NCI-H510A (cell line): Measurements from ENCODE around the gene FAM9C.

ENCODE experiments used
- DNase-seq: peaks from one replicate; lab custom pipeline; 2025; lab: John Stamatoyannopoulos, UW

The FAM9C gene

DNA sequence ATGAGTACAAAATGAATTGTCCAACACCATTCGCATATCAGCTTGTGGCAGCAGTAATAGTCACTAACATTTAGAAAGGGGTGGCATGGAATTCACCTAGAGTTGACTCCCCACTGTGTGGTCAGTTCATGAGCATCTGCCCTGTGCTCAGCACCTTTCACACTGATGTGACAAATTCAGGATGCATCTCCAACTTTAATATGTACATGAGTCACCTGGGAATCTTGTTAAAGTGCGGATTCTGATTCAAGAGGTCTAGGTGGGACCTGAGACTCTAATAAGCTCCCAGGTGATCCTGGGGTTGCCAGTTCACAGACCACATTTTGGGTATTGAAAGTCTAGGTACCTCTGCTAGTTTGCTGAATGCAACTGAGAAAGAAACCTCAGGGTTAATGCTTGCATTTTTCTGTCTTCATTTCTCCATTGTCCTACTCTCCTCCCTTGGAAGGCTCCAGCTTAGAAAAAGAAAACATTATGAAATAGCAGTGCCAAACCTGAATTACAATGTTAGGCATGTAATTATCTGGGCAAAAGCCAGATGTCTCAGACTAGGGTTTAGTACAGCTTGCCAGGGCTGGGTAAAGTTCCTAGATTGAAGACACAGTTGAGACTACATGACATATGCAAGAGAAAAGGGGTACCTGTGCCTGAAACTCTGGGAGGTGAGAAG is 36.8 kb downstream of the FAM9C start:
- no peak for DNase-seq

DNA sequence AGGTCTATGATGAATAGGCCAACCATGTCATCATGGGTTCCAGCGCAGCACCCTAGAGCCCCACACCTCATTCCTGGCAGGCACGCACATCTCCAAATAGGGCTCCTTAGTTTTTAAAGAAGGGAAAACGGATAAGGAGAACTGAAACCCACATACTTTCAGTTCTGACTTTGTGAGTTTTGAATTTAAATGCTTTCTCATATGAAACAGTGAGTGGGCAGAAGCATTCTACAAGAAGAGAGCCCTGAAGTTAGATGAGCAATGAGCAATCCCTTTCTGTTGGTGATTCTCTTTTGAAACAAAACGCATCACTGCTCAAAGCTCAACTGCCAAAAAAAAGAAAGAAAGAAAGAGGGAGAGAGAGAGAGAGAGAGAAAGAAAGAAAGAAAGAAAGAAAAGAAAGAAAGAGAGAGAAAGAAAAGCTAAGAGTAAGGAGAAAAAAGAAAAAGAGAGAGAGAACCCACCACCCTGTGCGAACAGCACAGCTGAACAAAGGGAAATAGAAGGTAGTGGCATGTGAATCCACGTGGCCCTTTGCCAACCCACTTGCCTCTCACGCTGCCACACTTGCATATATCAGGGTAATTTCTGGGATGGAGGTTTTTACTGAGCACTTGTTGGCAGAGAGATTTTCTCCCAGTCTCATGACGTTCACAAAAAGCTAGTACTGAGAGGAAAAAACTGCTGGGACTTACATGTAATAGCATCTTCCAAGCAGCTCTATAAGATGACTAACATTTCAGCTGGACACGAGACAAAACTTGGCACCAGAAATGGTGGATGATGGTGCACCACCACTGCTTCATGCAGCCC is 38.6 kb downstream of the FAM9C start:
- no peak for DNase-seq

DNA sequence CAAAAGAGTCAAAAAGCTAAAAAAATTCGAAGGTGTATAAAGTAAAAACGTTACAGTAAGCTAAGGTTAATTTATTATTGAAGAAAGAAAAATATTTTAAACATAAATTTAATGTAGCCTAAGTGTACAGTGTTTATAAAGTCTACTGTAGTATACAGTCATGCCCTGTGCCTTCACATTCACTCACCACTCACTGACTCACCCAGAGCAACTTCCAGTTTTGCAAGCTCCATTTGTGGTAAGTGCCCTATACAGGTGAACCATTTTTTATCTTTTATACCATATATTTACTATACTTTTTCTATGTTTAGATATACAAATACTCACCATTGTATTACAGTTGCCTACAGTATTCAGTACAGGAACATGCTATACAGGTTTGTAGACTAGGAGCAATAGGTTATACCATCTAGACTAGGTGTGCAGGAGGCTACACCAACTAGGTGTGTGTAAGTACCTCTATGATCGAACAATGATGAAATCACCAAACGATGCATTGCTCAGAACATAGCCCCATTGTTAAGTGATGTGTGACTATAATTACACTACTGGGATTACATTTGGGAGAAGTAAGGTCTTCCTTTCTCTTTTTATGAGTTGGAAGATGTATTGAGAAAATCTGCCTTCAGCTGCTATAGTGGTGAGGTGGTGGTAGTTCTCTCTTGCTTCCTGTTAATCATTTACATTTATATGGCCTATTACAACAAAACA is 42.3 kb downstream of the FAM9C start:
- DNase-seq: no peak

DNA sequence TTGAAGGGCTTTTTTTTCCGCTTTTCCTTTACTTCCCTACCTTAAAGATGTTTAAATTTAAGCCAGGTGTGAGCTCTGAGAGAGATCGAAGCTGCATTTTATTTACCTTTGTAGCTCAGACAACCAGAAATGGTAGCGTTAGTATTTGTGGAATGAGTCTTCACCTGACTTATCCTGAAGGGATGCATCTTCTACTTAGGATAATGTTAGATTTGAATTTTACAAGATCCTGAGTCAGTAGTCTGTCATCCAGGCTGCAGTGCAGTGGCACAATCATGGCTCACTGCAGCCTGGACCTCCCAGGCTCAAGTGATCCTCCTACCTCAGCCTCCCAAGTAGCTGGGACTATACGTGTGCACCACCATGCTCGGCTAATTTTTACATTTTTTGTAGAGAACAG is 43.3 kb downstream of the FAM9C start:
- no peak for DNase-seq

DNA sequence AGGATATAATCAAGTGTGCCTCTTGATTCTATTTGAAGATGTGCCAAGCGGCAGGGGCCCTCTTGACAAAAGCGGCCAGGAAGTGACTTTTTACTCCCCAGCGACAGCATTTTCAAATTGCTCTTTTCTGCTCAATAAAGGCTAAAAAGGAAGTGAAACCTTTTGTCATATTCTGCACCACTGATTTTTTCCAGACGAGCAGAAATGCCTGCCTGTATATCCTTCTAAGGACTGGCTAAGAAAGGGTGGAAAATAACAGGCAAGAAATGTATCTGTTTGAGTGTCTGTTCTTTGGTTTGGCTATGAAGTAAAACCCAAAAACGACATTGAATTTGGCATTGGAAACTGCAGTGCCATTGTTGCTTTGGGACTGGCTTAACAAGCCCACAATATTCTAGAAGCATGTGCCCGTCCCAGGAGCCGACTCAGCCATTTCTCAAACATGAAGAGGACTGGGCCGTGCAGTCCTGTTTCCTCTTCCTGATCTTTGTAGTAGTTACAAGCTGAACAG is 44.1 kb downstream of the FAM9C start:
- DNase-seq: no peak

DNA sequence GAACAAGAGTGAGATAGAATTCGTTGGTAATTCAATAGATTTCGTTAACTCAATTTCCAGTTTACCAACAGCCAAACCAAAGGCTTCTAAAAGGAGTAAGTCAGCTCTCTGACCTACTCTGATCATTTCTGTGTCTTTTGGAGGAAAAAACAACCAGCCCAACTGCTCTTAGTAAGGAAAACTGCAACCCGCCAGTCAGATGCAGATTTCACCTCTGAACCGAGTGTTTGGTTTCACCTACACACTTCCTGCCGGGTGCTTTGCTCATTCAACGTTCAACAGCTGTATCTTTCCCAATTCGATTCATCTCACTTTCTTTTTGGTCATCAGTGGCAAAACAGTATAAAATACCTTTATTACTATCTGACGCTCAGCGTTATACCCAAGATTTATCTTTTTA is 45.0 kb downstream of the FAM9C start:
- no peak for DNase-seq

DNA sequence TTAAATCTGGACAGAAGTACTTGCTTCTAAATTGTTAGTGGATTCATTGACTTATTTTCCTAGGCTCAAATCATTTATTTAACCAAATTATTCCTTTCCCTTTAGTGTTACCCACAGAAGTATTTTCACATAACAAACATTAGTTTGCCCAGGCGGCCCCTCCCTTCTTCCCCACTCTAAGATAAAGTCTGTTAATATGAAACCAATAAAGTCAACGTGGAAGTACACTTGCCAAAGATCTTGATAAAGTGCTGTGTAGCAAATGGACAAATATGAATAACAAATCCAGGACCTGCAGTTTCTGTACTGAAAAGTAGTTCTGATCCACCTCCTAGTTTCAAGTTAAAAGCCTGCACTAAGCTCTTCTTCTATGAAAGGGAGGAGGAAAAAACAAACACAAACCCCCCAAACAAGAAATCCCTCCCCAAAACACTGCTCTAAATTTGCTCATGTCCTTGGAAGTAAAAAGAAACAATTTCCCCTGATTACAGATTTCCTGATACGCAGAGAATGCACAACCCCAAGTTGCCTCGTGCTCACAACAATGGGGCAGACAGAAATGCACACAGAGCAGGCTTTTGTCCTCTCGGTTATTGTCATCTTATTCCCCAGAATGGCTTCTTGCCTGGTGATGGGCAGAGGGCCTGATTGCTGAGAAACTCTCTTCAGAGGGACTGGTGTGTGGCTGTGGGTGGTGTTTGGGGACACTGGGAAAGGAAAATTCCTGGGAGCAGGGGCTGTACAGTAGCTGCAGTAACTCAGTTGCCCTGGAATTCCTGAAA is 46.3 kb downstream of the FAM9C start:
- no peak for DNase-seq

DNA sequence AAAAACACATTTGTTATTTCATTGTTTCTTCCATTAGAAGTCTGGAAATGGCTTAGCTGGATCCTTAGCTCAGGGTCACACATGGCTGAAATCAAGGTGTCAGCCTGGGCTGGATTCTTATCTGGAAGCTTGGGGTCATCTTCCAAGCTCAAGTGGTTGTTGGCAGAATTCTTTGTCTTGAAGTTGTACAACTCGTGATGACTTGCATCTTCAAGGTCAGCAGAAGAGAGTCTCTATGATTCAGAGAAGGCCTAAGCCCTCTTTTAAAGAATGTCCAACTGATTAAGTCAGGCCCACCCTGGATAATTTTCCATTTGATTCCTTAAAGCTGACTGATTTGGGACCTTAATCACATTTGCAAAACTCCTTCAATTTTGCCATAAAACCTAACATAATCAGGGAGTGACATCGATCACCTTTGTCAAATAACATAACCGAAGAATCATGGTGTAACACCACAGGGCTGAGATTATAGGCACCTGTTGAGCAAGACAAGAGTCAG is 47.4 kb downstream of the FAM9C start:
- DNase-seq: no peak

DNA sequence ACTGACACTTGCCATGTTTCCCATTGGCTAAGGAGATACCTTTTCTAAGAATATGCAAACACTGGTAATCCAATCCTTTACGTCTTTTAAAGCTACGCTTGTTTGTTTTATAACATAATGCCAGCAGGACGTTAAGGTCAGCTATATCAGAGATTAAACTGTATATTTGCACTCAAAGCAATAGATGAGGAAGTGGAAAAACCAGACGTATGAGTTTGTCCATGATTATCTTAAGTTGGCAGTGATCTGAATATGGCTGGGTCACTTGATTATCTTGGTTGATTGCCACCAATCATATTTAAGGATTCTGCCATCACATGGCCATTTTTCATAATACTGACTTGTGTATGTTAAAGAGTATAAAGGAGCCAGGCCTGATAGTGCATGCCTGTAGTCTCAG is 50.1 kb downstream of the FAM9C start:
- DNase-seq: peak; percentile 29

DNA sequence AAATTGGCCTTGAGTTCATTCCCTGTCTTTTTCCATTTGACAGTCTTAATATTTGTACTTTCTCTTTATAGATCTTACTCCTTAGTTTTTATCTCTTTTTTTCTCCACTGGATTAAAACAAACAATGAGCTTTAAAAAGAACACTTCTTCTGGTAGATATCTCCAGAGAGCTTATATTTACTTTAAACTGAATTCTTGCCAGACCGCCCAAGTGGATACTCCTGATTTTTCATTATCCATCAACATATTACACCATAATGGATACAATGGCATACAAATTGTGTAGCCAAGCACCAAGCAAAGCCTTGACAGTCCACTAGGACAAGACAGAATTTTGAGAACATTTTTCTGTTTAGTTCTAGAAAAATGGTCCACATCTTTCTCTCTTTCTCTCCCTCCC is 50.6 kb downstream of the FAM9C start:
- DNase-seq: no peak

DNA sequence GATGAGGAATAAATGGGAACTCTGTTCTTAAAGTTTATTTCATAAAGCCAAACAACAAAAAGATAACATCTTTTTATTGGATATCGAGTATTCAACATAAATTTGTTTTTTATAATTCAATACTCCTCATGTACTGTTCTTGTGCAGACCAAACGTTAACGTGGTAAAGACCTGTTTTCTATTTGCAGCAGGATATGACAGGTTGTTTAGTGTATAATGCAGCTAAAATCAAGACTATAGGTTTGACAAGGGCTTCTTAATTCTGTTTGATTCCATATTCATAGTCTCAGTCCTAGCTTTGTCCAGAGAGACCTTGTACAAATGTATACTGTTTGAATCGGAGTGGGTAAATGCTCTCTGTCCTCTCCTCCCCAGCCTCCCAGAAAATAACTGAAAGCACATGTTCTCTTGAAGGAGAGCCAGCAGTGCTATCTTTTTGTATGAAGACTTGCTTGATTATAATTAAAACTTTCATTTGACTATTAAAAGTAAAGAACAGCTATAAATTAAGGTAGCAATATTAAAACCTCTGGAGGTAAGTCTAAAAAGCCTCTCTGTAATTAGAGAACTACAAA is 51.8 kb downstream of the FAM9C start:
- DNase-seq: no peak

DNA sequence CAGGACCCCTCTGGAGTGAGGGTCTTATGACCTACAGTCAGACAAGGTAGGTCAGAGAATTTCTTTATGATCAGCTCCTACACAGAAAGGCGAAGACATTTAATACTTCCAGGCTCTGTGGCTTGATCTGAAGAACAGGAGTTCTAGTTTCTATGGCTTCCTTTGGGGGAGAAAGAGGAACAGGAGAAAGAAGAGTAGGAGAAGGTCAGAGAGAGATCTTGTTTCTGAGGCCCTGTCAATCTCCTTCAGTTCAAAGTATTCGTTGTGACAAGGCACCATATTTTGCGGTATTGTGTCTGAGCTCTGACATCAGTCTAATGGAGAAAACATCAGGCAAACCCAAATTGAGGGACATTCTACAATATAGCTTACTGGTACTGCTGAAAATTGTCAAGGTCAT is 52.8 kb downstream of the FAM9C start:
- DNase-seq: no peak

DNA sequence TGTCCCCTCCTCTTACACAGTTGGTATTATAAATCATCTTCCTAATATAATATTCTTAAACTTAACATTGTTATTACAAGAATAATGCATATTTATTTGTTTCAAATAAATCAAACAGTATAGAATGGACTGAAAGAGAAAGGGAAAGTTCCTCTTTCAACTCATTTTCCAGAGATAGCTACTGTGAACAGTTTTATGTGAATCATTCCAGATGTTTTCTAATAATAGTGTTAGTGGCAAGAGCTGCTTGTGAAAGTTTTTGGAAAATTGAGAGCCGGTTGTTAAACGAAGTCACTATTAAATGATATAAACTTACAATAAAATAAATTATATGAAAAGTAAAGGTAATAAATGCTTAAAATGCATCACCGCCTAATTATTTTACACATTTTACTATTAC is 55.0 kb downstream of the FAM9C start:
- no peak for DNase-seq

DNA sequence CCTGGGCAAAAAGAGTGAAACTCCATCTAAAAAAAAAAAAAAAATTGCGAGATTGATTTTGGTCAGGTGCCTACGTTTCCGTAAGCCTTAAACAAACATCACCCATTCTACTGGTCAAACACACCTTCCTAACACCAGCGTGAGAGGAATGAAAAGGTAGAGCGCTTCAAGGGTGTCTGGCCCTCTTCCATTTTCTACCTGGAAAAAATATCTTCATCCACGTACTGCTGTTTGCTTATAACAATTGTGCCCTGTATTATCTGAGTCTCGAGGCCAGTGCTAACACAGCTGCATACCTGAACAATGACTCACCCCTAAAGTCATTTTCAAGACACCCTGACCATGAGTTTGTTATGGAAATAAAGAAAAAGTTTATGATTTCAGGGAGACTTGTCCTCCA is 55.6 kb downstream of the FAM9C start:
- DNase-seq: no peak

DNA sequence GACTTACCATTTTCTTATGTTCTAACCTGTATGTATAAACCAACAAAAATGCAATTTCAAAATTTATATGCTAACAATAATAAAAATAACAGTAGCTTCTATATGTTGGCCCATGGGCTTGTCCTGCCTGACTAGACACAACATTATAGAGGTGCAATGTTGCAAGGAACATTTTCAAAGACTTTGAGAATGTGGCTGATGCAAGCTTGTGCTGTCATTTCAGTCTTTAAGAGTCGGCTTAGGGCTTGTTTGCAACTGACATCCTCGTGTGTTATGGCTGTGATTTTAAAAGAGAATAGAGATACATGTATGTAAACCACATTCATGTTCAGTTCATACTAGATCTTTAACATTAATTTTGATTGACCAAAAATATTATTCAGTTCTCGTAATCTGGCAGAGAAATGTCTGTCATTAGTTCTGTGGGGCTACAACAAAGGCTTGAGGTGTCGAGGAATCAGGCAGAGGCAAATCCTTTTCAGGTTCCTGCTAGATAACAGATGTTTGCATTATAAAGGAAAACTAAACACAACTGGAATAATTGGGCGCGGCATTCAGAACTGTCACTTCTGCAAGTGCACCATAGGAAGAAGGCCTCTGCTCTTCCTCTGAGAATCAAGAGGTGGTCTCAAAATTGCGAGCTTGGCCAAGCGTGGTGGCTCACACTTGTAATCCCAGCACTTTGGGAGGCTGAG is 56.4 kb downstream of the FAM9C start:
- no peak for DNase-seq

DNA sequence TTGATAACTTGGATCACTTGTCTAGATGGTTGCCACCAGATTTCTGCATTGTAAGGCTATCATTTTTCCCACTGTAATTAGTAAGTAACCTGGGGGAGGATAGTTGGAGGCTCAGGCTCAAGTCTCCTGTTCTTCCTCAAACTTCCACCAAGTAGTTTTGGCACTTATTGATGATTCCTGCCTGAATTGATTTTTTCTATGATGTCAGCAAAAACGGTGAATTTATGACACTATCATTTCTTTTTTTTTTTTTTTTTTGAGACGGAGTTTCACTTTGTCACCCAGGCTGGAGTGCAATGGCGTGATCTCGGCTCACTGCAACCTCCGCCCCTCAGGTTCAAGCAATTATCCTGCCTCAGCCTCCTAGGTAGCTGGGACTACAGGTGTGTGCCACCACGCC is 57.1 kb downstream of the FAM9C start:
- no peak for DNase-seq

DNA sequence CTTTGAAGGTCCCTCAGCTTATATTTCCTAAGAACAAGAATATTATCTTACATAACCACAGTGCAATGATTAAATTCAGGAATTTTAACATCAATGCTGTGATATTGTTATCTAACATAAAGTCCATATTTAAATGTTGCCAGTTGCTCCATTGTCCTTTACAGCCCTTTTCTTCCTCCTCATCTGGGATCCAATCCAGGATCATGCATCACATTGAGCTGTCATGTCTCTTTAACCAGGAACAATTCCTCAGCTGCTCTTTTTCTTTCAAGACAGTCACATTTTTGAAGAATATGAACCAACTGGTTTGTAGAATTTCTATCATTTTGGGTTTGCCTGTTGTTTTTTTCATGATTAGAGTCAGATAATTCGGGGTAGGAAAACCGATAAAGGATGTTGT is 57.5 kb downstream of the FAM9C start:
- no peak for DNase-seq

DNA sequence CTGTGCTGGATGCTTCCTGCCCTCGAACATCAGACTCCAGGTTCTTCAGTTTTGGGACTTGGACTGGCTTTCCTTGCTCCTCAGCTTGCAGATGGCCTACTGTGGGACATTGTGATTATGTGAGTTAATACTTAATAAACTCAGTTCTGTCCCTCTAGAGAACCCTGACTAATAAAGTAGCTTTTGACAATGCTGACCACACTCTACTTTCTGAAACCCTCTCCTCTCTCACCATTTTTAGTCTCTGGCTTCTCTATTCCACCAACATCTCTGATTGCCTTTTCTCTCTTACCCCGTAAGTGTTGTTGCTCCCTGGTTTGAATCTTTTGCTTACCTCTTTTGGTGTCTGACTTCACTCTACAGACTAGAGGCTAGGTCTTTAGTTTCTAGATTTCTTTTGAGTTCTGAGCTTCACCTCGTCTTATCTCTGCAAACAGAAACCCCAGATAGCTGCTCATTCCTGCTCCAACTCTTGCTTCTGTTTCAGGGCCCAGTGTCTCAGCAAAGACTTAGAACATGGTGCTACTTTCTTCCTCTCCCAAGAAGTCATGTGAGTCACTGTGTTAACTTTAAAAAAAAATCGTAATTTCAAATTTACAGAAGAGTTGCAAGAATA is 58.1 kb downstream of the FAM9C start:
- no peak for DNase-seq
